ENCODE data around the gene IL6ST.
"Not testable (repeated sequence)": the region's sequence is repeated elsewhere in the genome, so short reads cannot be mapped to it uniquely, and the experiment has no call there.

IL6ST gene

DNA sequence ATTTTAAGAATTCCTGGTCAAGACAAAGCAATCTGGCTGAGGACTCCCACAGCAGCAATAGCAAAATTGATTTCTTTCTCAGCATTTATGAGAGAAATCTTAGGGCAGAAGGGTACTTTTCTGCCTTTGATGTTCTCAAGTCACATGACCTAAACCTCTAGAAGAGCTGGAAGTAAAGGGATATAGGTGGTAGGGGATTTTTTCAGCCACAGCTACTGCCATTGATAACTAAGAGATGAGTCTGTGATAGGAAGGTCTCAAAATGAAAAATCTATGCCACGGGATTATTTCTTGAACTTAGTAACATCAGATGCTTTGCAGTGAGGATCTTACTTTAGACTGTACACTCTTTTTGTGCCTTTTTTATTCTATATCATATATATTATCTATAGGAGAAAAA is 35.6 kb downstream of the IL6ST start:
- no peak for DNase-seq

- not testable (repeated sequence) for DNase-seq
Measured at GRCh38 chr5:55941154-55941553, 53.6 kb downstream of the IL6ST start.

- not testable (repeated sequence) for DNase-seq
Measured at GRCh38 chr5:55937598-55937997, 57.2 kb downstream of the IL6ST start.

DNA sequence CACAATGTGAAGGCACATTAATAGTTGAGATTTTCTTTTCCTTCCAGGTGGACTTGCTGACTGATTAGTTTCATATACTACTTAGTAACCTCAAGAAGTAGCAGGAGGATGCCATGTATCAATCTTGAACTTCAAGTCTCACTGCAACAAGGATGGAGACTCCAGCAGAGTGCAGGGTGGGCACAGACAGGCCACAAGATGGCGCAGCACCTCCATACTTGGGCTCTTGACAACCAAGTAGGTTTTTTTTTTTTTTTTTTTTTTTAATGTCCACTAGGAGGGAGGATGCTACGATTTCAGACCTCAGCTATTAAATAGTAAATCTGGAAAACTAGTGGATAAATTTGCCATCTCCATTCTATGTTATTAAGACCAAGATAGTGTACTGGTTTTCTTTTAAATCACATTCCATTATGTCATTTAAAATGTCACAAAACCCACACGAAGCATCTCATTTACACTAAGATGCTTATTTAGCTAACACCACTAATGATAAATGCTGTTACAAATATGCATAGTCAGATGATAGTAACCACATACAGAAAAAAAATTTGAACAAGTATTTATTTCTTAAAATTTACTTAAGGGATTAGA is 58.6 kb downstream of the IL6ST start:
- peak; percentile 79 for DNase-seq

DNA sequence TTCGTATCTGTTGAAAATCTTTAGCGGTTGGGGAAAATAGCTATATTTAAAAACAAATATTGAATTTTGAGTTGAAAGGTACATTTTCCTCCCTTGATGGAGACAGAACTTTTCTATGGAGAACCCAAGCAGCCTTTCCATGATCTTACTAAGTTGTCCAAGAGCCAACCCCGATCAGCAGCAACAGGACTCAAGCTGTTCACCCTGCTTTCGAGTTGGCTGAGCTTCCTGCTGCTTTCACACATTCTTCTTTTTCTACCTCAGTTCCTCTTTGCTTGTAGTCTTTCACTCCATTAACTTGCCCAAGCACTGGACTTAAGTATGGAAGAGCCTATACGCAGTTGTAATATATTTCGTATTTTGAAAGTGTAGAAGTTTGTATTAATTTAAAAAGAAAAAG is 59.4 kb downstream of the IL6ST start:
- no peak for DNase-seq

- DNase-seq: no peak
Measured at GRCh38 chr5:55934720-55935119, 60.0 kb downstream of the IL6ST start.

- no peak for DNase-seq
Measured at GRCh38 chr5:55934115-55934613, 60.6 kb downstream of the IL6ST start.

DNA sequence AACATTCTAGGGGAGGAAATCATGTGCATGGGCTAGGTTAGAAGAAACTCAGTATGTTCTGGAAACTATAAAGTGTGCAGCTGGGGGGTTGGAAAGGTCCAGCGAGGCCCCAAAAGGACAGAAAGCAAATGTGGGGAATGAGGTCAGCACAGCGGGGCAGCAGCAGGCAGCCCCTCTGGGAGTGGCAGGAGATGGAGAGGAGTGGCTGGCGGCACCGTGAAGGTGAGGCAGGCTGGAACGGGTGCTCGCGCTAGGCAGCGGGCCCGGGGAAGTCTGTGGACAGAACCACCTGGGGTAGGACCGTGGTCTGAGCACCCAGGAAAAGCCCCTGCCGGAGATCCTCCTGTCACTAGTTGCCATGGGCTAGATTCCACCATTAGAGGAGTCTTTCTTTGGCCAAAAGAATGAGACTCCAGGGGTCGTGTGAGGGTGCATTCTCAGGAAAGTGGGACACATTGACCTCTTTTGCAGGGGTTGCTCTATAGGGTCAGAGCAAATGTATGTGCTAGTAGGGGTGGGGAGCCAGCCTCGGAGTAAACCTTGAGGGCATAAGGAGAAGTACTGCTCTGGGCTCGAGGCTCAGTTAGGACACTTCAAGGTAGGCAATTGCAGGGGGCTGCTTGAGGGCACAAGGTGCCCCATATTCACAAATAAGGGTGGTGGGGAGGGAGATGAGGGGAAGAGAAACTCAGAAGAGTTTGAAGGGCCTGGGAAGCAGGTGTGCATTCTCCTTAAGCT is 61.2 kb downstream of the IL6ST start:
- DNase-seq: no peak

GRCh38 chr5:55932700-55933099 is 62.1 kb downstream of the IL6ST start:
- DNase-seq: no peak

DNA sequence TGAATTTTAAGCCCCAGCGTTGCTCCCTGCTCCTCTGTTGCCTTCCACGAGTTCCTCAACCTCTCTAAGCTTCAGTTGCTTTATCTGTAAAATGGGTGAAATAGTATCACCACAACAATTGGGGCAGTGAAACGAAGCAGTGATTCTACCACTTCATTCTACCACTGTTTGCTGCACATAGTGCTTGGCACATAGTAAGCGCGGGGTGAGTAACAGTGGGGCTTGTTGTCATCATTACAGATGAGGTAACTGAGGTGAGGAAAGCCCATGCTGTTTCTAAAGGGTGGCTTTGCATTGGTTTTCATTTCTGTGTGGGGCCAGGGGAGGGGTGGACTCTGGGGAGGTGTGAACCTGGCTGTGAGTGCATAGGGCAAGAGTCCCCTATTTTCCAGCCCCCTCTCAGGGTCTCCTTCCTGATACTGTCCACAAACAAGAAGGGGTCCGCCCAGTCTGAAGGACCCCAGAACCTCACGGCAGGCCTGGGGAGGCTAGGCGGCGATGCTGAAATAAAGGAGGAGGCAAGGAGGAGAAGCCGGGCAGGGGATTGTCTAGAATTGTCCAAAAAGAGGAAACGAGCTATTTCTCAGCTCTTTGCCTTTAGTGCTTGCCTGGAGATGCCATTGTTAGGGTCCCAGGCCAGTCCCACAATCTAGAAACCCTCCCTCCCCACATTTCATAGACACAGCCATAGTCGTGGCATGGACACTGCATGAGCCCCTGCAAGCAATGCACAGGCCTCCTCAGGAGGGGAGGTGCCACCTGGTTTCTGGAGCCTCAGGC is 65.6 kb downstream of the IL6ST start:
- no peak for DNase-seq

GRCh38 chr5:55927861-55928655 is 66.7 kb downstream of the IL6ST start:
- no peak for DNase-seq

- no peak for DNase-seq
Measured at GRCh38 chr5:55926476-55926875, 68.3 kb downstream of the IL6ST start.

DNA sequence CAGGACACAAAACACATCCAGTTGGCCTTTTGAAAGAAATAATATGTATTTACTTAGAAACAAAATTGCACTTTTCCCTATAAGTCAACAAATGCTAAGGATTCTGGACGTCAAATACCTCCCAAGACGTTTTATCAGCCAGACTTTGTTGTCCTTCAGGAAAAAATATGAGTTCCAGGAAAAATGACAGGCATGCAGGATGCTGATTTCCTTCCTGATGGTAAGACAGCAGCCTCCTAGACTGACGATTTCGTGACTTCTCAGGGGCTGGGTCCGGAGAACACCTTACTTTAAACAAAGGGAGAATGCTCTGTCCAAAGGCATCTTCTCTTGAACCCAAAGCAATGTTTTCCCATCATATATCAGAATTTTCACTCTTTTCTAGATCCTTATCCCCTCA is 69.1 kb downstream of the IL6ST start:
- no peak for DNase-seq

DNA sequence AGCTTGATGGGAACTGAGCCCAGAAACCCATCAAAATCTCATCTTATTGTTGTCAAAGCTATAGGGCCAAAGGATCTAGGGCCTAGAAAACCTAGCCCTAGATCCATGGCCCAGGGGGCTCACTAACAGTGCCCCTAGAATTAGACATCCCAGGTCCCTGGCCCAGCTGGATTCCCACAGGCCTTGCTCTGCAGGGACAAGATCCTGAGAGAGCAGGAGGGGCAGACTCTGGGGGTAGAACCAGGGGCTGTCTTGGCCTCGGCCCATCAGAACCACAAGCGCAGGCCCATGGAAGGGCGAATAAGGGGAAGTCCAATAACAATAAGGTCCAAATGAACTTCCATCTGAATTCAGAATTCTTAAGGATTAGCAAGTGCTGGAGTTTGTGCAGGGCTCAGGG is 69.6 kb downstream of the IL6ST start:
- no peak for DNase-seq

GRCh38 chr5:55924744-55925143 is 70.0 kb downstream of the IL6ST start:
- DNase-seq: no peak

DNA sequence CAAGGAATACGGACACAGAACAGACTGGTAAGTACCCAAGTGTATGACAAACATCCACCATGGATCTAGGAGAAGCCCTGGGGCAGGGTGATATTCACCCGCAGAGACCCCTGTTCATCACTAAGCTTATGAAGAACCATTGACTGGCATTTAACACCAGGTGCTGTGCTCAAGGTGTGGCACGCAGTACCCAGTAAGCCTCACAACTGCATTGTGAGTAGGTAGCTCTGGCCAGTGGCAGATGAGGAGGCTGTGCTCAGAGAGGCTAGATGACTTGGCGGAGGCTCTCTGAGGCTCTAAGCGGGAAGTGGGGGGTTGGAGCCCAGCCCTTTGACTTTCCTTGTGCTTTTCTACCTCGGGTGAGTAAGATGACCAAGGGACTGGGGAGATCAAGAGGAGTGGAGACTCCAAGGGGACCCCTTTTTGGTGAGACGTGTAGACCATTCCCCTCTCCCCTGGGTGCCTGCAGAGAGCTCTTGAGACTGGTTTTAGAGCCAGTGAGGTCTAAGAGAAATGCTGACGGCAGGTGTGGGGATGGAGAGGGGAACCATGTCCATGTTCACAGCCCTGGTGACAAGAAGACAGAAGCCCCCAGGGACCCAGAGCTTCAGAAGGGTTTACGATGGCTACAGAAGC is 70.8 kb downstream of the IL6ST start:
- DNase-seq: no peak

DNA sequence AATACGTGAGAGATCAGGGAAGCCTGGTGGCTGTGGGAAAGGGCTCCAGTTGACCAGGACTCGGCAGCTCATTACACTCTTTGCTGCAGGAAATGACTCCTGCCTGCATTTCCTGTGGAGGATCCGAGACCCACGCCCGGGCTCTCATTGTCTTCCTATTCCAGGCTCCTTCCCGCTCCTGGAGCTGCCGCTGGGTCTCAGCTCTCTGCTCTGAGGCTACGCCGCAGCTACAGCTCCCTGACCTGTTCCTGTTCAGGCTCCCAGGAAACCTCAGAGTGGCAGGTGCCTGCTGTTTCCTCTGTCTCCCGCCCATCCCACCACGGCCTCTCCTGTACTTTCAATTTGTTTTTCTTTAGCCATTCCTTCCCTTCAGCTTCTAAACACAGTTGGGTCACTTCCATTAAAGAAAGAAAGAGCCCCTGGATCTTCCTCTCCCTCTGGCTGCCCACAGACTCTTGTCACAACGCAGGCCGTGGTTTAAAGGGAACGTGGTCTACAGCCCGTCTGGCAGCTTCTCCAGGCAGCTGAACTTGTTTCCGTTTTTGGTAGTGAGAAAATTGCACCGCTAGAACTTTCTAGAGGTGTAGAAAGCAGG is 71.5 kb downstream of the IL6ST start:
- DNase-seq: no peak

DNA sequence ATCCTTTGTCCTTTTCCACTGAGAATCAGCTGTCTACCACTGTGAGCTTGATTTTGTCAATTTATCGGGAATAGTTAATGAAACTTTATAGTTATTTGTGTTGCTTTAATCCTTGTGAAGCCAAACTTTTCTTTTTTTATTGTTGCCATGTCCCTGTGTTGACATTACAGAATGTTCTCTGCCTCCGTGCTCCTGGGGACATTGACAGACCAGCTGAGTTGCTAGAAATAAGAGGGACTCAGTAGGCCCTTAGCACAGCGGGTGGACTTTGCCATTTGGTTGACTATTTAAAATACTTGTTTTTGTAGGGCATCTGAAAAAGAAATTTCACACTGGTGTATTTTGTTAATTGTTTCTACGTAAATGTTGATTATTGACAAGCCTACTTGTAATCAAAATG is 73.1 kb downstream of the IL6ST start:
- DNase-seq: no peak

DNA sequence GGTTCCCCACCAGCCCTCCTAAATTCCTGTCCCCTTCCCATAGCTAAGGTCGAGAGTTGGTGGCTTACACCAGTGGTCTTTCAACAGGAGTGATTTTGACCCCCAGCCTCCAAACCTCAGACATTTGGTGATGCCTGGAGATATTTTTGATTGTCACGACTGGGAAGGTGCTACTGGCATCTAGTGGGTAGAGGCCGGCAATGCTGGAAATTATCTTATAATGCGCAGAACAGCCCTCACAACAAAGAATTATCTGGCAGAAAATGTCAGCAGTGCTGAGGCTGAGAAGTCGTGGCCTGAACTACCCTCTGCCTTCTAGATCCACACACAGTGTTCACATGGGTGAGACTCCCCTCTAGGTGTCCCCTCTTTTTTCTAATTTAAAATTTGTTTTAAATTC is 74.0 kb downstream of the IL6ST start:
- no peak for DNase-seq

DNA sequence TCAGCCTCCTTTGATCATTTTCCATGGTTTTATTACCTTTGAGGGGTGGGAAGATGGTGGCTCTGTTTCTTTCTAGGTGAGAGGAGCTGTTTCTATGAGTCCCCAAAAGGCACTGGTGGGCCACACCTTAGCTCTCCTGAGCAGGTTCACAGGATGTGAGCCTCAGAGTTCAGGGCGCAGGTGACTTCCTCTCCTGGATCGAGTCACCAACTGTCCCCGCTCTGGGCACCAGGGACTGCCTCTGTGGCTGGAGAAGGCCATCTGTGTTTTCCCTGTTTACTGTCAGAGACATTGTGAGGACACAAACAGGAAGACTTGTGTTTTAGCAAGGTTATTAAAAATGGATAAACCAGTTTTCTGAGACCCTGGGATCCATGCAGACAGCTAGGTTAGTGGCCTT is 75.1 kb downstream of the IL6ST start:
- DNase-seq: no peak

GRCh38 chr5:55918087-55919035 is 76.4 kb downstream of the IL6ST start:
- DNase-seq: no peak

Measured in NCI-H2171 (cell line).